T-cell (primary cell): ENCODE results near the gene TMEM17. TPM values are rescaled to one million over a fixed set of nuclear protein-coding genes. Genes with fewer than 3 reads are reported as not detected.

Experiments
- ATAC-seq, 4 experiments: fragments of 200-7000 bp in 3 of 4; fragments of 150-1000 bp in 1 of 4; cut with Tn5 transposase; replicated peaks in 1 of 4; 1 replicate in 3 of 4; 2 replicates in 1 of 4; pipeline ENCODE4 v1.10.0; 2021; ENCODE audit warnings: moderate library complexity in 3 of 4, mild to moderate bottlenecking in 2 of 4, moderate number of reproducible peaks in 1 of 4
- CTCF ChIA-PET, 2 donors: fragments of 300-600 bp; sonication (Branson Sonifier 250); formaldehyde crosslinking; loops; one replicate each; lab custom pipeline; 2022; ENCODE audit warnings: antibody characterized with exemption in 2 of 2; lab: Charles Lee
- POLR2A ChIA-PET, 2 donors: fragments of 300-600 bp; sonication (Branson Sonifier 250); formaldehyde crosslinking; loops; one replicate each; lab custom pipeline; 2022; ENCODE audit warnings: antibody characterized with exemption in 2 of 2; lab: Charles Lee
- DNase-seq, 35 experiments: peaks; one replicate each; pipeline versions ENCODE4 v3.0.0 to v3.0.0-alpha.2; 2013 to 2023
- H3K27ac ChIP-seq: one replicate; pipeline ENCODE4 v1.5.1; 2013; ENCODE audit warnings: low read length
- H3K27me3 ChIP-seq, 2 experiments: replicated peaks in 1 of 2; 1 replicate in 1 of 2; 2 replicates in 1 of 2; pipeline versions ENCODE4 v1.6.1 to v1.7.0; 2013; ENCODE audit warnings: low read length in 1 of 2, mixed read lengths in 1 of 2; ENCODE audit not compliant: control insufficient read depth in 2 of 2, insufficient read depth in 2 of 2; ENCODE audit errors: extremely low read depth in 1 of 2
- H3K36me3 ChIP-seq, 2 donors: 1 replicate in 1 of 2; 2 replicates in 1 of 2; pipeline versions ENCODE4 v1.6.1 to v1.7.0; 2013; ENCODE audit warnings: low read length in 1 of 2; ENCODE audit not compliant: control insufficient read depth in 2 of 2, insufficient read depth in 1 of 2; ENCODE audit errors: extremely low read depth in 1 of 2
- H3K4me1 ChIP-seq, 2 experiments: 1 replicate in 1 of 2; 2 replicates in 1 of 2; pipeline versions ENCODE4 v1.6.1 to v1.7.0; 2013; ENCODE audit warnings: low read length in 2 of 2, mixed read lengths in 1 of 2; ENCODE audit not compliant: insufficient read depth in 2 of 2, control insufficient read depth in 1 of 2; ENCODE audit errors: extremely low read depth in 1 of 2
- H3K4me3 ChIP-seq, 2 donors: 1 replicate in 1 of 2; 2 replicates in 1 of 2; pipeline versions ENCODE4 v1.5.1 to v1.7.0; 2013; ENCODE audit warnings: mild to moderate bottlenecking in 2 of 2, low read length in 1 of 2, moderate library complexity in 1 of 2; ENCODE audit not compliant: control insufficient read depth in 1 of 2; ENCODE audit errors: extremely low read depth in 1 of 2
- H3K9me3 ChIP-seq: 2 replicates; pipeline ENCODE4 v1.7.0; 2013
- H3K27ac Mint-ChIP-seq, 2 donors: one replicate each; pipeline ENCODE4 v1.8.0; 2020 to 2021; ENCODE audit warnings: mild to moderate bottlenecking in 2 of 2, mixed read lengths in 2 of 2
- H3K27me3 Mint-ChIP-seq, 2 donors: one replicate each; pipeline ENCODE4 v1.8.0; 2021 to 2022; ENCODE audit warnings: mixed read lengths in 2 of 2
- H3K36me3 Mint-ChIP-seq: one replicate; pipeline ENCODE4 v1.8.0; 2021; ENCODE audit warnings: mixed read lengths
- H3K4me1 Mint-ChIP-seq, 3 donors: one replicate each; pipeline ENCODE4 v1.8.0; 2020 to 2022; ENCODE audit warnings: mixed read lengths in 3 of 3, mild to moderate bottlenecking in 1 of 3
- H3K4me3 Mint-ChIP-seq, 3 donors: one replicate each; pipeline ENCODE4 v1.8.0; 2020 to 2022; ENCODE audit warnings: mild to moderate bottlenecking in 3 of 3, mixed read lengths in 3 of 3, moderate library complexity in 3 of 3
- H3K9me3 Mint-ChIP-seq, 3 donors: one replicate each; pipeline ENCODE4 v1.8.0; 2020 to 2022; ENCODE audit warnings: mixed read lengths in 3 of 3
- WGBS: methylation state at CpG from one replicate; pipeline ENCODE4 v1.1.5; 2013; ENCODE audit warnings: missing lambda C conversion rate; ENCODE audit not compliant: insufficient coverage; 5-methylcytosine and 5-hydroxymethylcytosine counted together
- total RNA-seq, 35 experiments: library from RNA in 6 of 35; stranded (reverse) in 6 of 35; fragments of 120-200 nt in 1 of 35; gene quantifications; one replicate each; pipeline versions ENCODE4 v1.2.1 to v1.2.4 and lab custom pipeline; 2013 to 2026

The TMEM17 gene
- total RNA-seq, 5 donors from 2014 or later (not counting 1 experiment from before 2014, with no cell fraction given) = 0.15 to 0.19 (median 0.16) TPM; not detected in 2

DNA sequence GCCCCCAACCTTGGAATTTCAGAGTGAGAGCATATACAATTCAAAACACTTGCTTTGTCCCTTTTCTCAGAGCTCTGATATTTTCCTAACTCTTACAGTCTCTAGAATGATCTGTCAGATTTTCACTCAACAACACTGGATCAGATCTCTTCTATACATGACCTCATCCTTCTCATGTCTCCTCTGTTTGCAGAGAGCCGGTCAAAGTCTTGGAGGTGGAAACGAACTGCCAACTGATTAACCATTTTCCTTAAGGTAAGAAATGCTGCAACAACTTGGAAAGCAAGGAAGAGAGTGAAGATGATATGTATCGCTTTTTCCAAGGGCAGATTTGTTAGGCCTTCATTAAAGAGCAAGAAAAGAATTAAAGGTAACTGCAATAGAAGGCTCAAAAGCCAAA, 4.9 kb downstream of the TMEM17 start:
- Mint-ChIP-seq H3K4me3 (no peak overlapping the region), H3K27ac (no peak overlapping the region), H3K4me1 (peaks cover under 1 to 4% (median 3%) of the 10 kb centered on the region in 3 donors), H3K36me3 (no peaks in the 10 kb centered on the region), H3K27me3 (peaks cover 5% of the 10 kb centered on the region in 2 donors), H3K9me3 (no peaks in the 10 kb centered on the region)
- no CpG with 5 or more reads among the region's 3 CpGs for WGBS
- Histone ChIP-seq H3K9me3 (no peaks in the 10 kb centered on the region), H3K27ac (no peak overlapping the region), H3K27me3 (peaks cover 0 to 3% of the 10 kb centered on the region in 2 experiments), H3K4me3 (no peak overlapping the region), H3K4me1 (peaks cover 0 to 9% of the 10 kb centered on the region in 2 experiments), H3K36me3 (no peaks in the 10 kb centered on the region)
- CTCF ChIA-PET = no interaction called here
- DNase-seq (no peak), ATAC-seq (no peak)
- POLR2A ChIA-PET = interaction anchor here in 1 of 2 donors (0.6 kb wide), 1 partner anchor 207 kb away, joined by 3 read pairs; no protein-coding TSS in a partner anchor

DNA sequence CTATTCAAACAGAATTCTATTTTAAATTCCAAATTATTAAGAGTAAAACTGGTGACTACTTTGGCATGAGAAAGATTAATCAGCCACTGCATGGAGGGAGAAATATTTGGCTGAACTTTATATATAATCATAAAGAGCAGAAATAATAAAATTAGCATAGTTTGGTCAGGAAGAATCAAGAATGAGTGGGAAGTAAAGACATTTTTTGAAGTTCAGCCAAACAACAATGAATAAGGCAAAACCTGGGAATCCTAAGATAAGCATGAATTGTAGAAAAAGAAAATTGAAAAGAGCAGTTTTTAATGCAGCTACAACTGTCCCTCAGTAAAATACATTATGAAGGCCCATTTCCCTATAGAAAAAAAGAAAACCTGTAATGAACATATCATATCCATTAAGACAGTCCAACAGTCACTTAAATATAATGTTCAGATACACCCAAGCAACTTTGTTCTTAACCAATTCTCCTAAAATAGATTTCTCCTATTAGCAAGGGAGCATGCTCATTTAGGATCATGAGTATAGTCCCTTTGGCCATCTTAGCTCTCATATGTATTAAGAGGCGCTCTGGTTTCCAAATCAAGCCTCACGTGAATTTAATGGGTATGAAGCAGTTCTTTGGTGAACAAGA, 6.5 kb downstream of the TMEM17 start:
- H3K9me3 Mint-ChIP-seq = no peaks in the 10 kb centered on the region
- whole genome bisulfite sequencing = 70% methylated on average over 2 of the region's 2 CpGs
- ChIA-PET POLR2A (no interaction called here), CTCF (no interaction called here)
- no peak for DNase-seq
- H3K4me3 ChIP-seq = no peak overlapping the region
- no peaks in the 10 kb centered on the region for H3K4me1 ChIP-seq
- no peaks in the 10 kb centered on the region for H3K4me1 Mint-ChIP-seq
- ATAC-seq = no peak
- H3K36me3 Mint-ChIP-seq = no peaks in the 10 kb centered on the region
- no peak overlapping the region for H3K27ac ChIP-seq
- no peaks in the 10 kb centered on the region for H3K9me3 ChIP-seq
- no peak overlapping the region for H3K4me3 Mint-ChIP-seq
- no peaks in the 10 kb centered on the region for H3K27me3 ChIP-seq
- H3K27me3 Mint-ChIP-seq = no peaks in the 10 kb centered on the region
- no peak overlapping the region for H3K27ac Mint-ChIP-seq
- H3K36me3 ChIP-seq = no peaks in the 10 kb centered on the region

DNA sequence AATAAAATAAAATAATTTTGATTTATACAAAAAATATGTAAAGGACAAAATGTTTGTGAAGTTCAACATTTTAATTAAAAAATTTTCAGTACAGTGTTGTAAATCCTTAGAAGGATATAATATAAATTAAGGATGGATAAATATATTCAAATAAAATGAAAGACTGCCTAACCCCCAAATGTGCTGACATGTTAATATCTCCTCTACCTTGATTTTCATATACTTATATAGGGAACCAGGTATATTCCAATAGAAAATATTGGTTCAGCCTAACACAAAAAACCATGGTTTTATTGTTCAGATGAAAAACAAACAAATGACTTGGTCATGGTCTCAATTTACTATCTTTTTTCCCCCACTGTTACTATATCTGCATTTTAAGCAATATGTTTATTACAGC, 7.3 kb downstream of the TMEM17 start:
- ATAC-seq = no peak
- H3K9me3 ChIP-seq = no peaks in the 10 kb centered on the region
- no peak for DNase-seq
- ChIA-PET POLR2A (no interaction called here), CTCF (no interaction called here)
- H3K27me3 ChIP-seq = no peaks in the 10 kb centered on the region
- no peaks in the 10 kb centered on the region for H3K4me1 Mint-ChIP-seq
- H3K27me3 Mint-ChIP-seq = no peaks in the 10 kb centered on the region
- no peak overlapping the region for H3K4me3 ChIP-seq
- H3K9me3 Mint-ChIP-seq = no peaks in the 10 kb centered on the region
- H3K27ac Mint-ChIP-seq = no peak overlapping the region
- no peak overlapping the region for H3K27ac ChIP-seq
- no peaks in the 10 kb centered on the region for H3K36me3 ChIP-seq
- H3K4me3 Mint-ChIP-seq = no peak overlapping the region
- H3K4me1 ChIP-seq = no peaks in the 10 kb centered on the region
- no peaks in the 10 kb centered on the region for H3K36me3 Mint-ChIP-seq

DNA sequence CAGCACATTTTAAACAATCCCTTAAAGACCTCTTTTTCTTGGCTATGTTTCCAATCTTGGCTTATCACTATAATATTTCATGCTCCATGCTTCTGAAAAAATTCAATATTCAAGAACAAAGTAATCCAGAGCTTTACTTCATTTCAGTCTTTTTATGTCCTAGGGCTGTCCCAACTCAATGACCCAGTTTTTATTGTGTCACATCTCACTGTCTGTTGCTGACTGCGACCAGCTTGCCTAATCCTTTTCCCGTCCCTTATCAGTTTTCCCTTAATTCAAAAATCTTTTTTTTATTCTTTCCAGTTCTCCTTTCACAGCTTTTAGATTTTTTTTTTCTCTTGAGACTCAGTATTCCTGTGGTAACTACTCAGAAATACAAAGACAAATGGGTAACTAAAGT, 10.2 kb downstream of the TMEM17 start:
- H3K27ac ChIP-seq = no peak overlapping the region
- H3K27me3 Mint-ChIP-seq = peaks cover 1 to 3% of the 10 kb centered on the region in 2 donors
- no peaks in the 10 kb centered on the region for H3K27me3 ChIP-seq
- no peaks in the 10 kb centered on the region for H3K9me3 Mint-ChIP-seq
- ChIA-PET POLR2A (no interaction called here), CTCF (no interaction called here)
- H3K36me3 Mint-ChIP-seq = no peaks in the 10 kb centered on the region
- no peaks in the 10 kb centered on the region for H3K36me3 ChIP-seq
- ATAC-seq (no peak), DNase-seq (no peak)
- H3K4me3 Mint-ChIP-seq = no peak overlapping the region
- H3K4me1 Mint-ChIP-seq = no peaks in the 10 kb centered on the region
- no peak overlapping the region for H3K27ac Mint-ChIP-seq
- H3K4me1 ChIP-seq = no peaks in the 10 kb centered on the region
- 100% methylated on average over 1 of the region's 2 CpGs for WGBS
- no peak overlapping the region for H3K4me3 ChIP-seq
- no peaks in the 10 kb centered on the region for H3K9me3 ChIP-seq

DNA sequence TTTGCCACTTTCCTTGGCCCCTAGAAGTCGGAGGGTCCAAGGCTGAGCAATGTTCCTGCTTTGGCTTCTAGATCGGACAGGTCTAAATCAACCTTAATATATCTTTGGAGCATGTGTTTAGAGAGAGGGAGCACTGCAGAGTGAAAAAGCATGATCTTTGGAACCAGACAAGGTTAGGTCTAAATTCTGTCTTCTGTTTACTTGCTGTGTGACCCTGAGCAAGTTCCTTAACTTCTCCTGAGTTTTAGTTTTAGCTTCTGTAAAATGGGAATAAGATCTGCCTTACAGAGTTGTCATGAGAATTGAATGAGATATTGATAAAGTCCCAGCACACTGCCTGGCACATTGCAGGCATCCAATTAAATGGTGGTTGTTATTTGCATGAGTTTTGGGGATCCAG, 13.9 kb downstream of the TMEM17 start:
- DNase-seq (no peak), ATAC-seq (no peak)
- H3K4me3 ChIP-seq = no peak overlapping the region
- H3K27me3 ChIP-seq = no peaks in the 10 kb centered on the region
- no CpG with 5 or more reads among the region's 2 CpGs for WGBS
- no peaks in the 10 kb centered on the region for H3K9me3 ChIP-seq
- CTCF ChIA-PET = no interaction called here
- Mint-ChIP-seq H3K4me3 (no peak overlapping the region), H3K27me3 (peaks cover 3% of the 10 kb centered on the region in 2 donors), H3K4me1 (no peaks in the 10 kb centered on the region), H3K9me3 (no peaks in the 10 kb centered on the region), H3K36me3 (no peaks in the 10 kb centered on the region), H3K27ac (no peak overlapping the region)
- no peaks in the 10 kb centered on the region for H3K4me1 ChIP-seq
- POLR2A ChIA-PET = no interaction called here
- H3K36me3 ChIP-seq = no peaks in the 10 kb centered on the region
- H3K27ac ChIP-seq = no peak overlapping the region

DNA sequence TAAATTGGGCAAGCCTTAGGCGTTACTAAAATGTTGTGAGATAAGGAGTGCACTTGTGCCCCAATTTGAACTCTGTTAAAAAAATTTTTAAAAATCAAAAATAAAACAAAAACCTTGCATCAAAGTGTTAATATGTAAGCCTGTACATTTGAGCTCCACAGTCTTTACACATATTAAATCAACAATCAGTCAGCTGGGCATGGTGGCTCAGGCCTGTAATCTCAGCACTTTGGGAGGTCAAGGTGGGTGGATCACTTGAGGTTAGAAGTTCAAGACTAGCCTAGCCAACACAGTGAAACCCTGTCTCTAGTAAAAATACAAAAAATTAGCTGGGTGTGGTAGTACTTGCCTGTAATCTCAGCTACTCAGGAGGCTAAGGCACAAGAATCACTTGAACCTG, 16.3 kb downstream of the TMEM17 start:
- Histone ChIP-seq H3K36me3 (no peaks in the 10 kb centered on the region), H3K4me3 (no peak overlapping the region), H3K27me3 (no peaks in the 10 kb centered on the region), H3K27ac (no peak overlapping the region), H3K9me3 (no peaks in the 10 kb centered on the region), H3K4me1 (no peaks in the 10 kb centered on the region)
- Mint-ChIP-seq H3K4me3 (no peak overlapping the region), H3K27ac (no peak overlapping the region), H3K36me3 (no peaks in the 10 kb centered on the region), H3K9me3 (no peaks in the 10 kb centered on the region), H3K4me1 (no peaks in the 10 kb centered on the region), H3K27me3 (peaks cover 6 to 8% of the 10 kb centered on the region in 2 donors)
- ATAC-seq = no peak
- ChIA-PET POLR2A (no interaction called here), CTCF (no interaction called here)
- no peak for DNase-seq
- WGBS = no CpG with 5 or more reads among the region's 1 CpG

DNA sequence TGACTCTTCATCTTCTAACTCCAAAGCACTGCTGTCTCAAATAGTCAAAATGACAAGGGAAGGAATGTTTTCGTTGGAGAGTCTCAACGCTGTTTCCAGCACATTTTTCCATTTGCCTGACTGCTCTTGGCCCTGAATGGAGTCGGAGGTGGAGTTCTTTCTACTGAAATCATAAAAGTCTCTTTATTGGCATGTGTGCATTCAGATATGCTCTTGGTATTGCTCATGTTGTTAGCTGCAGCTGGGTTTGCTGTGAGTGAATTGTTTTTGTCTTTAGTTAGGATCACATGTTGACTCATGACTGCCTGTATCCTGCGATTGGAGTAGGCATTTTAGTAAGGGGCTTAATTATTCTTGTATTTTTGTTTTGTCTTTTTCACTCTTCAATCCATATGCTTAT, 16.8 kb downstream of the TMEM17 start:
- Mint-ChIP-seq H3K4me1 (no peaks in the 10 kb centered on the region), H3K27ac (no peak overlapping the region), H3K4me3 (no peak overlapping the region), H3K9me3 (no peaks in the 10 kb centered on the region), H3K27me3 (peaks cover 8% of the 10 kb centered on the region in 2 donors), H3K36me3 (no peaks in the 10 kb centered on the region)
- ChIA-PET POLR2A (no interaction called here), CTCF (no interaction called here)
- Histone ChIP-seq H3K36me3 (no peaks in the 10 kb centered on the region), H3K27me3 (no peaks in the 10 kb centered on the region), H3K4me1 (no peaks in the 10 kb centered on the region), H3K4me3 (no peak overlapping the region), H3K9me3 (no peaks in the 10 kb centered on the region), H3K27ac (no peak overlapping the region)
- WGBS = 33% methylated on average over 1 of the region's 4 CpGs
- no peak for DNase-seq
- ATAC-seq = no peak
